HG03558 (cell line): Measurements from ENCODE around the gene PTP4A2.
"Not testable (repeated sequence)": the region's sequence is repeated elsewhere in the genome, so short reads cannot be mapped to it uniquely, and the experiment has no call there.

Experiments
- ATAC-seq: cut with Tn5 transposase; IDR thresholded peaks from one replicate; pipeline ENCODE4 v1.9.1; 2021; ENCODE audit warnings: moderate number of reproducible peaks; ENCODE audit not compliant: unreplicated experiment; ENCODE audit errors: extremely low read depth

The PTP4A2 gene

DNA sequence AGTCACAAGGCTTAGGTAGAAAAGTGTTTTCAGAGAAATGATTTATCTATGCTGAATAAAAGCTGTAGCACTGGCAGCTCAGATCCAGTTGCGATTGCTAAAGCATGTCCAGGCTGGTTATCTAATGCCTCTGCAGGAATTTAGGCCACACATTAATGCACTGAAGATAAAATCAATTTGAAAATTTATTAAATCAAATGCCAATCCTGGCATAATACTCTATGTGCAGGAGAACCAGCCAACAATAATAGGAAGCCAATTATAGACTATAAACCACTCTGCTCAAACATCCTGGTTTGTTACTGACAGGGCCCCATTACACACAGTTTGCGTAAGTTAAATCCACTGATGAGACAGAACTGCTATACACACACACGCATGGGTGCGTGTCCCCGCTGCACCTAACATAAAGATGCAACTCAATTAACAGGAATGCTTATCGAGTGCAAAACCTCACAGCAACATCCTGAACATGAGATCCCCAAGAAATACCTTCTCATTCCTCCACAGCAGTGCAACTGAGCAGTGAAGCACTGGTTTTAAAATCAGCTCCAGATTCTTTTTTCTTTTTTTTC lies 40.6 kb downstream of the PTP4A2 start:
- ATAC-seq = no peak

DNA sequence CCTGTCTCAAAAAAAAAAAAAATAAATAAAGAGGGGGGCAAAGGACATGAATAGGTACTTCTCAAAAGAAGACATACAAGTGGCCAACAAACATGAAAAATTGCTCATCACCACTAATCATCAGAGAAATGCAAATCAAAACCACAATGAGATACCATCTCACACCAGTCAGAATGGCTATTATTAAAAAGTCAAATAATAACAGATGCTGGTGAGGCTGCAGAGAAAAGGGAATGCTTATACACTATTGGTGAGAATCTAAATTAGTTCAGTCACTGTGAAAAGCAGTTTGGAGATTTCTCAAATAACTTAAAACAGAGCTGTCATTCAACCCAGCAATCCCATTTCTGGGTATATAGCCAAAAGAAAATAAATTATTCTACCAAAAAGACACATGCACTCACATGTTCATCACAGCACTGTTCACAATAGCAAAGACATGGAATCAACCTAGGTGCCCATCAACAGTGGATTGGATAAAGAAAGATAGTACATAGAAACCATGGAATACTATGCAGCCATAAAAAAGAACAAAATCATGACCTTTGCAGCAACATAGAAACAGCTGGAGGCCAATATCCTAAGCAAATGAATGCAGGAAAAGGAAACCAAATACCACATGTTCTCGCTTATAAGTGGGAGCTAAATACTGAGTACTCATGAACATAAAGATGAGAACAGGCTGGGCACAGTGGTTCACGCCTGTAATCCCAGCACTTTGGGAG lies 42.5 kb downstream of the PTP4A2 start:
- ATAC-seq = not testable (repeated sequence)

DNA sequence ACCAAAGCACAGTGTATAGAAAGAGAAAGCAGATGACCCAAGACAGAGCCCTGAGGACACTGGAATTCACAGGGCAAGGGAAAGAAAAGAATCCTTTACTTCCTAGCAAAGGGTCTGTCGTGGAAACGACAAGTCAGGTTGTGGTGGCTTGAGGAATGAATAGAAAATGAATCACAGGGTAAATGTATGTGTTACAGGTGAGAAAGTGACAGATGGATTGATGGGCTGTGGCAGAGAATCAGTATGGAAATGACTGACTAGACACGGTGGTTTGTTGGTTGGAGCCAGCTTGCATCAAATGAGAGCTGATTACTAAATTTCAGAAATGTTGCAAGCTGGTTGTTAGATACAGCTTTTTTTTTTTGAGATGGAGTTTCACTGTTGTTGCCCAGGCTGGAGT lies 46.9 kb downstream of the PTP4A2 start:
- no peak for ATAC-seq

DNA sequence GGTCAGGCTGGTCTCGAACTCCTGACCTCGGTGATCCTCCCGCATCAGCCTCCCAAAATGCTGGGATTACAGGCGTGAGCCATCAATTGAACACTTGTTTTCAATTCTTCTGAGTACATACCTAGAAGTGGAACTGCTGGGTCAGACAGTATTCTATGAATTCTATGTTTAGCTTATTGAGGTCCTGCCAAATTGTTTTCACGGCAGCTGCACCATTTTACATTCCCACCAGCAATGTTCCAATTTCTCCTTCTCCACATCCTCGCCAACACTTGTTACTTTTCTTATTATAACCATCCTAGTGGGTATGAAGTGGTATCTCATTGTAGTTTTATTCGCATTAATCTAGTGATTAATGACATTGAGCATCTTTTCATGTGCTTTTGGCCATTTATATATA lies 49.9 kb downstream of the PTP4A2 start:
- no peak for ATAC-seq

DNA sequence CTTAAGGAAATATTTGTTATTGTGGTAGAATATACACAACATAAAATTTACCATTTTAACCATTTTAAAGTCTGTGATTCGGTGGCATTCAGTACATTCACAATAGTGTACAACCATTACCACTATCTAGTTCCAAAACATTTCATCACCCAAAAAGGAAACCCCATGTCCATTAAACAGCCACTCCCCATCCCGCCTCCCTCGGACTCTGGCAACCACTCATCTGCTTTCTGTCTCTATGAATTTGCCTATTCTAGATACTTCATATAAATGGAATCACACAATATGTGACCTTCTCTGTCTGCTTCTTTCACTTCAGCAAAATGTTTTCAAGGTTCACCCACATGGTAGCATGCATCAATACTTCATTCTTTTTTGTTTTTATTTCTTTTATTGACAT lies 51.3 kb downstream of the PTP4A2 start:
- no peak for ATAC-seq

DNA sequence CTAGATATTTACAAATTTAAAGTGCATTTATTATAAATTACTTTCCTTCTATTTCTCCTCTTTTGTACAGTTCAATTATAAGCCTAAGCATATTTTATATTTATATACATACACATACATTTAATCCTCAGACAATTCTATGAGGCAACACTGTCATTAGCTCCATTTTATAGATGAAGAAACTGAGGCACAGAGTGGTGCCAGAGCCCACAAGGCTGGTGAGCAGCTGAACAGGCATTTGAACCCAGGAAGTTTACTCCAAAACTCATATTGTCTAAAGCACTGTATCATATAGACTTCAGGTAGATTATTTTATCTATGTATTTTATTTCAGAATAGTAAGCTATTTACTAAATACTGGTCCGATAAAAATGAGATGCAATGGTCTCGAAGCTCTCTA lies 52.3 kb downstream of the PTP4A2 start:
- no peak for ATAC-seq

DNA sequence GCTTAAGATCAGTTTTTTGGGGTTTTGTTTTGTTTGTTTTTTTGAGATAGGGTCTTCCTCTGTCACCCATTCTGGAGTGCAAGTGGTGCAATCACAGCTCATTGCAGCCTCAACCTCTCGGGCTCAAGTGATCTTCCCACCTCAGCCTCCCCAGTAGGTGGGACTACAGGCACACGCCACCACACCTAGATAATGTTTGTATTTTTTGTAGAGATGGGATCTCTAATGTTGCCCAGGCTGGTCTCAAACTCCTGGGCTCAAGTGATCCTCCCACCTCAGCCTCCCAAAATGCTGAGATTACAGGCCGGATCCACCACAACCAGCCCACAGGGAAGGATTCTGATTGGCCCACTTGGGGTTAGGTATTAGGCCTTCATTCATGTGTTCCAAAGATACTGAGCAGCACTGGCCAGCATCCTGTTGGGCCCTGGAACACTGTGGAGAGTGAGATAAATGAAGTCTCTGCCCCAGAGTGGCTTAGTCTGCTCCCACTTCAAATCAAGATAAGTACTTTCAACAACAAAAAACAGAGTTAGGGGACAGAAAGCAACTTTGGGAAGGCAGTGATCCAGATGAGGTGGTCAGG lies 54.7 kb downstream of the PTP4A2 start:
- no peak for ATAC-seq

DNA sequence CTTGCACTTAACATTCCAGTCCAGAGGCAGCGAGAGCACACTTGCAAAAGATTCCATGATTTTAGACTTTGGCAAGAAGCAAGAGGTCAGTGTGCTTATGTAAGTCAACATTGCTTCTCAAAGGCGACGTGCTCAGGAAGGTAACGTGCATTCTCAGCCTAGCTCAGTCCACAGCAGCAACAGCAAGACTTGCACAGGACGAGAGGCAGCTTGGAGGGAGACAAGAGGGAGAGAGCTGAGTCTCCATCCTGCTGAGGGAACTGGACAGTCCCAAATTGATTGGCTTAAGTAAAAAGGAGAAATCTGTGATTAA lies 56.5 kb downstream of the PTP4A2 start:
- no peak for ATAC-seq

DNA sequence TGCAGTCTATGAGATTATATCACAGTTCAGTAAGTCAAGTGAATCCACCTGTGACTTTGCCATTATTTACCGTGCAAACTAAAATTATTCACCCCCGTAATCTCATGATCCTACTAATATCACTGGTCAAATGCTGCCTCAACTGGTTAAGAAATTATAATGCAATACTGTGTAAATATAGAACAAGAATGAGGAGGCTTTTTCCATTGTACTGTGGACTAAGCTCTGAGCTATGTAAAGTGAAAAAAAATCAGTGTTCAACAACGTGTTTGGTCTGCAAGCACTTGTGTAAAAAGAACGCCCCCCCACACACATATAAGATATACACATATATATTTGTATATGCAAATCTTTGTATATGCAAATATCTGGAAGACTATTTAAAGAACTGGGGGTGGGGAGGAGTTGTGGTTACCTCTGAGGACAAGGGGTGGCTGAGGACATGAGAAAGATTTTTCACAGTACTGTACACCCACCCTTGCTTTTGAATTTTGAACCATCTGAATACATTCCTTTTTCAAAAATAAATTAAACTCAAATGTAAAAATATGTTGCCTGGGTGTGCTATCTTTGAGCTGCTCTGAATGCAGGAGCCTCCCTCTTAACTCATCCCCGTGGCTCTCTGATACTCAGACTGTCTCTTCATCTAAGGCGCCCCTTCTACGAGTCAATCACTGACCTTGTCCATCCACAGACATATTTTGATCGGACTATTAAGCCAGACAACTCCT lies 57.0 kb downstream of the PTP4A2 start:
- no peak for ATAC-seq

DNA sequence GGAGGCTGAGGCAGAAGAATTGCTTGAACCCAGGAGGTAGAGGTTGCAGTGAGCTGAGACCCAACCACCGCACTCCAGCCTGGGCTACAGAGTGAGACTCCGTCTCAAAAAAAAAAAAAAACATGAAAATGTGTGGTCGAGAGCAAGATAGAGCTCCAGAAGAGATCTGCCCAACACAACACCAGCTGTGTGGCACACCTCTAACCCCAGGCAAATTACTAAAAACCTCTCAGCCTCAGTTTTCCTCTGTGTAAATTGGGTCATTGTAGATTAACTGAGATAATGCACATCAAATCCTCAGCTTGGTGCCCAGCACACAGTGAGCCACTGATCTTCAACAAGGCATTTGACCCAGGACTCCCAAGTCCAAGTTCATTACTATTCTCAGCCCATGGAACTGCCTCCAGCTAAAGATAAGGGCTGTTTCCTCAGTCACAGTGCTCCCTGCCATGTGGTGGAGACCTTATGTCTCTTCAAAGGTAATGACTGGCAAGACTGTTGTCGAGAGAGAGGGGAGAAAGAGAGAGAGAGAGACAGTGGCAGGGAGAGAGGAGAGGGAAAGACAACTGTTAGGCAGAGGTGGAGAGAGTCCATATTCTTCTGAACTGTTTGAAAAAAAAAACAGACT lies 58.1 kb downstream of the PTP4A2 start:
- no peak for ATAC-seq

DNA sequence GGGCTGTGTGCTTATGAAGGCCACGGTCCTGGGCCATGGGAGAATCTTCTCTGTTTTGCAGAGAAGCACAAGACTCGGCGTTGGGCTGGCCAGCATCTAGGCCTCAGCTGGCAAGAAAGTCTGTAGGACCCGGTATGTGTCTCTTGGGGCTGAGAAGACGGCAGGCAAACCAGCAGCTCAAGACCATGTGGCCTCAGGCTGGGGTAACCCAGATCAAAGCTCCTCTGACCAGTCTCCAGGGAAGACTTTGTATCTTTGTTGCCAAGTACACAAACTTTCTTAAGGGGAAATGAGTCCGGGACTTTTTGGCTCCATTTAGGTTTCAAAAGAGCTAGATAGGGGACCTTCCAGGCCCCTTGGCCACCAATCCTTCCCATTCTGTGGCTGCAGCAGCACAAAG lies 60.1 kb downstream of the PTP4A2 start:
- ATAC-seq = no peak

DNA sequence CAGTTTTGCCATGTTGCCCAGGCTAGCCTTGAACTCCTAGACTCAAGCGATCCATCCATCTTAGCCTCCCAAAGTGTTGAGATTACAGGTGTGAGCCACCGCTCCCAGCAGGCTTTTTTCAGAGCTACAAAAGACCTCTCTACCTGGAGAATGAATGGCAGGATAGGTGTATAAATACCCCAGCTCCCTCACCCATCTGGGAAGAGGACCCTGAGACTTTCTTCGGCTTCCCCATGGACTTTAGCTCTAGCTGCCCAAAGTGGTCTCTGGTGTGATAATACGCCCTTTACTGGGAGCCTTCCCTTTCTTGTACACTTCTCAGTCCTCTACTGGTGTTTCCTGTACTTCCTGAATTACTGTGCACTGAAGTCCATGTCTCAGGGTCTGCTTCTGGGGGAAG lies 60.6 kb downstream of the PTP4A2 start:
- no peak for ATAC-seq

DNA sequence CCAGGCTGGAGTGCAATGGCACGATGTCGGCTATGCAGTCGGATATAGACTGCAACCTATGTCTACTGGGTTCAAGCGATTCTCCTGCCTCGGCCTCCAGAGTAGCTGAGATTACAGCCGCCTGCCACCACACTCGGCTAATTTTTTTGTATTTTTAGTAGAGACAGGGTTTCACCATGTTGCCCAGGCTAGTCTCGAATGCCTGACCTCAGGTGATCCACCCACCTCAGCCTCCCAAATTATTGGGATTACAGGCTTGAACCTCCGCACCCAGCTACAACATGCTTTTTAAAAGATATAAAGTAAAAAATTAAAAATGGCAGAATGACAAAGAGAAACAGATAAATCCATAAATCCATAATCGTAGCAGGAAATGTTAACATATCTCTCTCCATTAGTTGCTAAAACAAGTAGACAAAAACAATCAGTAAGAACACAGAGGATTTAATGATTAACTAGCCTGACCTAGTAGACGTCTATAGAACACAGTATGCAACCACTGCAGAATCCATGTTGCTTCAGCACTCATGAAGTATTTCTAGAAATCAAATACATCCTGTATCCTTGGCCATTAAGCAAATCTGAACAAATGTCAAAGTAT lies 62.4 kb downstream of the PTP4A2 start:
- ATAC-seq = no peak

DNA sequence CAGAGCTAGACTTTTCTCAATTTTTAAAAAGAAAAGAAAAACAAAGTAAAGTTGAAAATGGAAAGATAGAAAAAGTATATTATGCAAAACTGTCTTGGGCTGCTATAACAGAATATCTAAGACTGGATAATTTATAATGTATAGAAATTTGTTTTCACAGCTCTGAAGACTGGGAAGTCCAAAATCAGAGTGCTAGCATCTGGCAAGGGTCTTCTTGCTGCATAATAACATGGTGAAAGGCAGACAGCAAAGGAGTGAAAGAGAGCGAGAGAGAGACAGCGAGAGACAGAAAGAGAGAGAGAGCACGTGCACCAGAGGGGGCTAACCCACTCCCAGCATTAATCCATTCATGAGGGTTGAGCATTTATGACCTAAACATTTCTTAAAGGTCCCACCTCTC lies 63.2 kb downstream of the PTP4A2 start:
- ATAC-seq = no peak

DNA sequence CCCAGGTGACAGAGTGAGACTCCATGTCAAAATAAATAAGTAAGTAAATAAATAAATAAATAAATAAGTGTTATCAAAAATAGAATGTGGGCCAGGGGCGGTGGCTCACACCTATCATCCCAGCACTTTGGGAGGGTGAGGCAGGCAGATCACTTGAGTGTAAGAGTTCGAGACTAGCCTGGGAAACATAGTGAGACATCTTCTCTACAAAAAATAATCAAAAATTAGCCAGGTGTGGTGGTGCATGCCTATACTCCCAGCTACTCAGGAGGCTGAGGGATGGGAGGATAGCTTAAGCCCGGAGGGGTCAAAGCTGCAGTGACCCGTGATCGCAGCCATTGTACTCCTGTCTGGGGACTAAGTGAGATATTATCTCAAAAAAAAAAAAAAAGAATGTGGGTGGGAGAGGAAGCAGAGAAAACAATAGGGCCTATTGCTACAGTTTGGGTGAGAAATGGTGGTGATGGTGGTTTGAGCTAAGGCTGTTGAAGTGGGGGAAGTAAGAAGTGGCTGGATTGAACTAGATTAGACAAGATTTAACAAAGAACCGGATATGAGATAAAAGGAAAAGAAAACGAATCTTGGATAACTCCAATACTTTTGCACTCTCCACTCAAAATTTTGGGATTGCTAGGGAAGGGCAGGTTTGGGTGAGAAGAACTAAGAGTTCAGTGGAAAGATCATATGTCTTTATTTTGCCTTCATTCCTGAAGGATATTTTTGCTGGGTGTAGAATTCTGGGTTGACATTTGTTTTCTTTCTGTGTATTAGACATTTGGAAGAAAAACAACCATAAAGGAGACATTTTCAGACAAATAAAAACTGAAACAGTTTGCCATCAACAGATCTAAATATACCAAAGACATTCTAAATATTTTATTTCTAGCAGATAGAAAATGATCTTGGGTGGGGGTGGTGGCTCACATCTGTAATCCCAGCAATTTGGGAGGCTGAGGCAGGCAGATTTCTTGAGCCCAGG lies 65.2 kb downstream of the PTP4A2 start:
- ATAC-seq = no peak

DNA sequence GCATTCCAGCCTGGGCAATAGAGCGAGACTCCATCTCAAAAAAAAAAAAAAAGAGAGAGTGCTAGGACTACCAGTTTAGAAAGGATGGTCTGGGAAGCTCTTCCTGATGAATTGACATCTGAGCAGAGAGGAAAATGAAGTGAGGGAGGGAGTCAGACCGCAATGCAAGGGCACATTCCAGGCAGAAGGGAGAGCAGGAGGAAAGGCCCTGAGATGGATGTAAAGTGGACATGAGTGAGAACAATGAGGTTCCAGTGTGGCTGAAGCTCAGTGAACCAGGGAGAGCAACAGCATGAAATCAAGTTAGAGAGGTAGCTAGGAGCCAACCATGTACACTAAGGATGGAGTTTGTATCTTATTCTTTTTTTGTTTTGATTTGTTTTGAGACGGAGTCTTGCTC lies 66.5 kb downstream of the PTP4A2 start:
- no peak for ATAC-seq

DNA sequence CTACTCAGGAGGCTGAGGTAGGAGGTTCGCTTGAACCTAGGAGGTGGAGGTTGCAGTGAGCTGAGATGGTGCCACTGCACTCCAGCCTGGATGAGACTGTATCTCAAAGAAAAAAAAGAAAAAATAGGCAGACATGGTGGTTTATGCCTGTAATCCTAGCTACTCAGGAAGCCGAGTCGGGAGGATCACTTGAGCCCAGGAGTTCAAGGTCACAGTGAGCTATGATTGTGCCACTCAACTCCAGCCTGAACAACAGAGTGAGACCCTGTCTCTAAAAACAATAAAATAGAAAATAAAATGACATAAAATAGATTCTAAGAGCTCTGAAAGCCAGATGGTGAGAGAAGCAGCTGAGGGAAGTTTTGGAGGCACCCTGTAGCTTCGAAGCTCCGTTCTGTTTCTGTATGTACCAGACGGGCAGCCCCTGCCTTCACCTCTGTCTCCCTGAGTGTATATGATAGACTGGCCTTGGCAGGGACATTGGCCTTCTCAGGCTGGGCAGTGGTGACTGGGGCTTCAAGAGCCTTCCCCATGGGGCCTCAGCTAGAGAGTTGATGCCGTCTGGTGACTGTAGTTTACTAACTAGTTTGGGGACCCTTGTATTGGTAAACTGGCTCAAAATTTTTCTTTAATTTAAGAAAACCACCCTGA lies 68.0 kb downstream of the PTP4A2 start:
- no peak for ATAC-seq

DNA sequence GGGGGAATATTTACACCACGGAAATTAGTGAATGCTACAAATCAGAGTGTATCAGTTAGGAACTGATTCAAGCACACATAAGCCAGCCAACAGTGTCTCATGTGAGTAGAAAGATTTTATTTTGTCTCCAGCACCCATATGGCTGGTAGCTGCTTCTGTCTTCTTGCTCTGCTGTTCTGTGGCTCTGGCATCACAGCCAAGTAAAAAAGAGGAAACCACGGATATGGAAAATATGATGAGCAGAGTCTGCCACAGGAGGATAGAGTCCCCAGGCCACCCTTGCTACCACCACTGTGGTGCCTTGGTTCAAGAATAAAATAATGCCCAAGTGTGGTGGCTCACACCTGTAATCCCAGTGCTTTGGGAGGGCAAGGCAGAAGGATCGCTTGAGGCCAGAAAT lies 68.7 kb downstream of the PTP4A2 start:
- no peak for ATAC-seq

DNA sequence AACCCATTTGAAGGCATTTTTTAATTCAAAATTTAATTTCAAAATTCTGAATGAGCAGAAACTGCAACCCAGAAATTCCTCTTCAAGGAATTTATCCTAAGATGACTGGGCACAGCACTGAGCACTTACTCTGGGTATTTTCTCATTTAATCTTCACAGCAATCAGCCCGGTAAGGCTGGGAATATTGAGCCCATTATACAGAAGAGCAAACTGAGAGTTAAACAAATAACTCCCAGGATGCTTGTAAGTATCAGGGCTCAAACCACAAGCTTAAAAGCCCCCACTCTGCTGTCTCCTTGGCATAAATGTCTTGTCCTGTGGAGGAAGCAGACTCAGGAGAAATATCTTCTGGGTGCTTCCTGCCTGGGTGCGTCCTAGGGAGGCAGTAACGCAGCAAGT lies 69.3 kb downstream of the PTP4A2 start:
- ATAC-seq = no peak
